Gastroesophageal sphincter (tissue), 3 donors: ENCODE results near the gene RPL4.

ENCODE experiments used
- POLR2A ChIP-seq, 2 donors: fragments of 450-650 bp; IDR thresholded peaks; one replicate each; pipeline ENCODE4 v1.6.1; 2017; ENCODE audit warnings: antibody characterized with exemption in 2 of 2, mild to moderate bottlenecking in 2 of 2, moderate library complexity in 1 of 2
- TF ChIP-seq, protein P1 (sequence below), 4 experiments: fragments of 200-600 bp in 2 of 4; fragments of 450-650 bp in 2 of 4; sonication (generic) in 1 of 4; IDR thresholded peaks; one replicate each; pipeline ENCODE4 v1.5.1; 2017 to 2019; ENCODE audit warnings: antibody characterized with exemption in 4 of 4, mild to moderate bottlenecking in 2 of 4, moderate library complexity in 2 of 4

DNA sequence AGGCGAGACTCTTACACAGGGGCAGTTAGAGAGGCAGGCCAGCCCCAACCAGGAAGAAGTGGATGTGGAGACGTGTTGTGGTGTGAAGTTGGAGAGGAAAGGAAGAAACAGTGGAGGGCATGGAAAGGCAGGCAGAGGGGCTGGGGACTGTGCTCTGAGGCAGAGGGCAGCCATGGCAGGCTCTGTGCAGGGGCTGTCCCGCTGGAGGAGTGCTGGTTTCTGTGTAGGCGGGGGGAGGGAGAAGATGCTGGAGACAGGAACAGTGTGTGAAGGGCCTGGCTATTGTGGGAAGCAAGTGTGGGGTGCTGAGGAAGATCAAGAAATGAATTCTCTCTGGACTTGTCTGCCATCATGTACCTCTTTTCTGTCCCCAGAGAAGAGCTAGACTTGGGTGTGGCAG is 28.1 kb downstream of the RPL4 start:
- no peak for TF ChIP-seq POLR2A (IDR thresholded peaks at IDR 0.05)
- TF ChIP-seq, protein P1, sequence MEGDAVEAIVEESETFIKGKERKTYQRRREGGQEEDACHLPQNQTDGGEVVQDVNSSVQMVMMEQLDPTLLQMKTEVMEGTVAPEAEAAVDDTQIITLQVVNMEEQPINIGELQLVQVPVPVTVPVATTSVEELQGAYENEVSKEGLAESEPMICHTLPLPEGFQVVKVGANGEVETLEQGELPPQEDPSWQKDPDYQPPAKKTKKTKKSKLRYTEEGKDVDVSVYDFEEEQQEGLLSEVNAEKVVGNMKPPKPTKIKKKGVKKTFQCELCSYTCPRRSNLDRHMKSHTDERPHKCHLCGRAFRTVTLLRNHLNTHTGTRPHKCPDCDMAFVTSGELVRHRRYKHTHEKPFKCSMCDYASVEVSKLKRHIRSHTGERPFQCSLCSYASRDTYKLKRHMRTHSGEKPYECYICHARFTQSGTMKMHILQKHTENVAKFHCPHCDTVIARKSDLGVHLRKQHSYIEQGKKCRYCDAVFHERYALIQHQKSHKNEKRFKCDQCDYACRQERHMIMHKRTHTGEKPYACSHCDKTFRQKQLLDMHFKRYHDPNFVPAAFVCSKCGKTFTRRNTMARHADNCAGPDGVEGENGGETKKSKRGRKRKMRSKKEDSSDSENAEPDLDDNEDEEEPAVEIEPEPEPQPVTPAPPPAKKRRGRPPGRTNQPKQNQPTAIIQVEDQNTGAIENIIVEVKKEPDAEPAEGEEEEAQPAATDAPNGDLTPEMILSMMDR (IDR thresholded peaks at IDR 0.05), result no peak
